Dendritic cell treated with granulocyte-macrophage colony-stimulating factor and Interleukin-4, amounts not matched to agents 40 ng/mL and 50 ng/mL, for 4 days (primary cell): ENCODE data around the gene GDPD5.

Source experiments
- H3K27ac Mint-ChIP-seq: one replicate; pipeline ENCODE4 v1.8.0; 2022; ENCODE audit warnings: mild to moderate bottlenecking, mixed read lengths
- H3K27me3 Mint-ChIP-seq: one replicate; pipeline ENCODE4 v1.8.0; 2022; ENCODE audit warnings: mild to moderate bottlenecking, mixed read lengths
- H3K36me3 Mint-ChIP-seq: one replicate; pipeline ENCODE4 v1.8.0; 2022; ENCODE audit warnings: low read depth, mixed read lengths
- H3K4me1 Mint-ChIP-seq: one replicate; pipeline ENCODE4 v1.8.0; 2022; ENCODE audit warnings: low read depth, mixed read lengths
- H3K4me3 Mint-ChIP-seq: one replicate; pipeline ENCODE4 v1.8.0; 2022; ENCODE audit warnings: mild to moderate bottlenecking, moderate library complexity, mixed read lengths
- H3K9me3 Mint-ChIP-seq: one replicate; pipeline ENCODE4 v1.8.0; 2022; ENCODE audit warnings: mixed read lengths
- intact Hi-C: fragments of 100-400 bp; cut with micrococcal nuclease; formaldehyde crosslinking; loops from one replicate; pipeline ENCODE4 v1.15.0; 2022

GDPD5 gene, protein sequence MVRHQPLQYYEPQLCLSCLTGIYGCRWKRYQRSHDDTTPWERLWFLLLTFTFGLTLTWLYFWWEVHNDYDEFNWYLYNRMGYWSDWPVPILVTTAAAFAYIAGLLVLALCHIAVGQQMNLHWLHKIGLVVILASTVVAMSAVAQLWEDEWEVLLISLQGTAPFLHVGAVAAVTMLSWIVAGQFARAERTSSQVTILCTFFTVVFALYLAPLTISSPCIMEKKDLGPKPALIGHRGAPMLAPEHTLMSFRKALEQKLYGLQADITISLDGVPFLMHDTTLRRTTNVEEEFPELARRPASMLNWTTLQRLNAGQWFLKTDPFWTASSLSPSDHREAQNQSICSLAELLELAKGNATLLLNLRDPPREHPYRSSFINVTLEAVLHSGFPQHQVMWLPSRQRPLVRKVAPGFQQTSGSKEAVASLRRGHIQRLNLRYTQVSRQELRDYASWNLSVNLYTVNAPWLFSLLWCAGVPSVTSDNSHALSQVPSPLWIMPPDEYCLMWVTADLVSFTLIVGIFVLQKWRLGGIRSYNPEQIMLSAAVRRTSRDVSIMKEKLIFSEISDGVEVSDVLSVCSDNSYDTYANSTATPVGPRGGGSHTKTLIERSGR

DNA sequence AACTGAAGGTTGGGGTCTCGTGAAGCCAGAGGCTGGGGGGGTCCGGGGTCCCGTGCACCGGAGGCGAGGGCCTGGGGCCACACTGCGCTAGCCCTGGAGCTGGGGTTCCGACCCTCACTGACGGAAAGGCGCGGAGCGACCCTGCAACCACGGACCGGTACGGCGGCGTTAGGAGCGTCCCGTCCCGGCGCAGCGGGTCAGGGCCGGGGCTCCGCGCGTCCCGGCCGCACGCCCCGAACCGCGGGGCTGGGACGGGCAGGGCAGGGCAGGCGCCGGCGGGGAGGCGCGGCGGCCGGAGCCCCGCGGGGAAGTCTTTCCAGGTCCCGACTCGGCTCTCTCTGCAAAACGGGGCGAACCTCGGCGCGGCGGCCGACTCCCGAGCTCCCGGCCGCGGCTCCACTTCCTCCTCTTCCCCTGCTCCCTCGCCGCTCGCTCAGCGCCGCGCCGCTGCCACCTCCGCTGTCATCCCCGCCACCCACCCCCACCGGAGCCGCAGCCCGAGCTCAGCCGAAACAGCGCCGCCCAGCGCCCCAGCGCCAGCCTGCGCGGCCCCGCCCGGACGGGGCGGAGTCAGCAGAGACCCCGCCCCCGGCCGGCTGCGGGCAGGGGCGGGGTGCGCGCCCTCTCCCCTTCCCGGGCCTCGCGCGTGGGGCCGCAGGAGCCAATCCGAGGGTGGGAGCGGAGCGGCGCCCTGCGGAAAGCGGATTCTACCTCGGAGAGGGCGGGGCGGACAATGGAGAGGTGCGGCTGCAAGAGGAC lies at the start of gene GDPD5:
Gene GDPD5, minus strand, starts transcription at position 509 of the 759 bp plus-strand sequence. CDS start 48,206 bp downstream, outside the sequence.
- intact Hi-C loops = no loop called here
- H3K27me3 Mint-ChIP-seq = peaks cover 50% of the 10 kb centered on the region
- H3K4me3 Mint-ChIP-seq = peak within 1 kb of the TSS; percentile 73
- H3K4me1 Mint-ChIP-seq = peaks cover 39% of the 10 kb centered on the region
- H3K9me3 Mint-ChIP-seq = no peaks in the 10 kb centered on the region
- peak within 1 kb of the TSS; percentile 64 for H3K27ac Mint-ChIP-seq
- H3K36me3 Mint-ChIP-seq = no peaks in the 10 kb centered on the region

DNA sequence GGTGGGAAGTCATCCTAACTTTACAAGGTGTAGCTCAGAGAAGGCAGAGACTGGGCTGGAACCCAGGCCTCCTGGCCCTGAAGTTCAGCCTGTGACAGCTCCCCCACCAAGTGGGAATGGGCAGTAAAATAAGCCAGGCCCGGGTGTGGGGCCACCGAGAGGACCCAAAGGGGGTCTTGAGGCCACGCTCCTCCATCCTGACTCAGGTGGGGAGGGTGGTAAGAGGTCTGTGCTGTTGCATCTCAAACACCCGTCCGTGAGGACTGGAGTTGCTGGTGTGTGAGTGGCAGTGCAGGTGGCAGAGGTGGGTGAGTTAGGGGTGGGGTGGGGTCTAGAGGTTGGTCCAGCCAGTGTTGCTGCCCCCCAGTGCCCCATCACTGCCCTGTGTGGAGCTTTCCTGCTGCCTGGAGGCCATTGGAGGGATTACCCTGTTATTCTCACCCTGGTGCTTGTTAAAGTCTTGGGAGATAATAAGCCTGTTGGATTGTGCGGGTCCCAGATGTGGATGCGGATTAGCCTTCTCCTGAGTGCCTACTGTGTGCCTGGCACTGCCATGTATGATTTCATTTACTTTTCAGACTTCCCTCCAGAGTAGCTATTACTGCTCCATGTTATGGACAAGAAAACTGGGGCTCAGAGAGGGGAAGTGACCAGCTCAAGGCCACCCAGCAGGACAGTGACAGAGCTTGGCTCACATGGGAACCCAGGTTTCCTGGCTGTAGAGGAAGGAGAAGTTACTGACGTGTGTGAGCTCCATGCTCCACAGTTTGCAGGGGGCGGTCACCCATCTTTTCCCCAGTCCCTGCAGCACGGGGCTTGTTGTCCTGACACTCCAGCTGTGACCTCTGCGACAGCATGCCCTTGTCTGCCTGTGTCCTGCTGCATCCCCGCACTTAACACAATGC lies 49.2 kb upstream of the GDPD5 start:
- Mint-ChIP-seq H3K9me3 (peaks cover 11% of the 10 kb centered on the region), H3K4me3 (no peak overlapping the region), H3K27ac (no peak overlapping the region), H3K27me3 (peaks cover 15% of the 10 kb centered on the region), H3K4me1 (peaks cover 26% of the 10 kb centered on the region), H3K36me3 (peaks cover 32% of the 10 kb centered on the region)
- intact Hi-C loops = no loop called here

DNA sequence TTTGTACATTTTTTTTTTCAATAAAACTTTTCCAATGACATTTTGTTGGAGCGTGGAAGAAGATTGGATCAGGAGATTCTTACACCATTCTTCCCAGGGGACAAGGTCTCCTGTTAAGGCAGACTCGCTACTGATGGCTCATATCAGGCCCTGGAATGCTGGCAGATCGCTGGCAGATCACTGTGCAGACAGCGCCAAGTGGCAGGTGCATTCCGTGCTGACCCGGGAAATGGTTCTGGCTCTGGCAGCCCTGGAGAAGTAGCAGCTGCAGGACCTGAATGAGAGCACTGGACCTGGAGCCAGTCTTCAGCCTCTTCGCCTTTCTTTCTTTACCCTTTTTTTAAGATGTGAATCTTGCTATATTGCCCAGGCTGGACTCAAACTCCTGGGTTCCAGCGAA lies 47.0 kb upstream of the GDPD5 start:
- H3K9me3 Mint-ChIP-seq = peaks cover 11% of the 10 kb centered on the region
- H3K4me1 Mint-ChIP-seq = peaks cover 26% of the 10 kb centered on the region
- H3K27ac Mint-ChIP-seq = no peak overlapping the region
- H3K27me3 Mint-ChIP-seq = peaks cover 6% of the 10 kb centered on the region
- no peak overlapping the region for H3K4me3 Mint-ChIP-seq
- H3K36me3 Mint-ChIP-seq = peaks cover 49% of the 10 kb centered on the region
- intact Hi-C loops = no loop called here

DNA sequence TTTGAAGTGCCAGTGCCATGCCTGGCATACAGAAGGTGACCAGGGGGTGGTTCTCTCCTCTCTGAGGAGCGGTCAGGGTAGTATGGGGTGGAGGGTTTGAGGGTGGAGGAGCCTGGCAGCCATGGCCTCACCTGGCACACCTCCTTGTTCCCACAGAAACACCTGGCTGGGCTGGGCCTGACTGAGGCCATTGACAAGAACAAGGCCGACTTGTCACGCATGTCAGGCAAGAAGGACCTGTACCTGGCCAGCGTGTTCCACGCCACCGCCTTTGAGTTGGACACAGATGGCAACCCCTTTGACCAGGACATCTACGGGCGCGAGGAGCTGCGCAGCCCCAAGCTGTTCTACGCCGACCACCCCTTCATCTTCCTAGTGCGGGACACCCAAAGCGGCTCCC lies 45.9 kb upstream of the GDPD5 start:
- Mint-ChIP-seq H3K27ac (no peak overlapping the region), H3K36me3 (peaks cover 56% of the 10 kb centered on the region), H3K9me3 (peaks cover 9% of the 10 kb centered on the region), H3K4me1 (peaks cover 17% of the 10 kb centered on the region), H3K27me3 (peaks cover 6% of the 10 kb centered on the region), H3K4me3 (no peak overlapping the region)
- intact Hi-C loops = no loop called here

DNA sequence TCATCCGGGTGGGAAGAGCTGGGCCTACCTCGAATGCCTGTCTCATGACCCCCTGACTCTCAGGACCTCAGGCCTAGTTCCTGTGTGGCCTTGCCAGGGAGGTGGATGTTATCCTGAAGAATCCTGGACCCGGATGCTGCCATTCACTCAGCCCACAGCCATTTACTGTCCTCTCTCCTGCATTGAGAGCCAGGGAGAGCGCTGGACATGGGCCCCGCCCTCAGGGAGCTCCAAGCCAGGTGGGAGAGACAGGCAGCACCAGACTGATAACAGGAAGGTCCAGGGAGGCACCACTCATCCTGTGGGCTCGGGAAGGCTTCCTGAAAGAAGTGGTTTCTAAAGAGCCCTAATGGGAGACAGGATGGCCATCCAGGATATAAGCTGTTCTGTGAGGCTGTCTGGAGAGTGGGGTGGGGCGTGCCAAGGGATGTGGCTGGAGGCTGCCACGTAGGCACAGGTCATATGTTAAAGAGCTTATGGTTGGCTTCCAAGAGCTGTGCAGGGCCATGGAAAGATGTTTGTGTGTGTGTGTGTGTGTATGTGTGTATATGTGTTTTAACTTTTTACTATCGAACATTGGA lies 44.9 kb upstream of the GDPD5 start:
- peaks cover 59% of the 10 kb centered on the region for H3K36me3 Mint-ChIP-seq
- no peak overlapping the region for H3K4me3 Mint-ChIP-seq
- H3K27ac Mint-ChIP-seq = no peak overlapping the region
- intact Hi-C loops = no loop called here
- H3K4me1 Mint-ChIP-seq = peaks cover 7% of the 10 kb centered on the region
- peaks cover 4% of the 10 kb centered on the region for H3K27me3 Mint-ChIP-seq
- no peaks in the 10 kb centered on the region for H3K9me3 Mint-ChIP-seq

DNA sequence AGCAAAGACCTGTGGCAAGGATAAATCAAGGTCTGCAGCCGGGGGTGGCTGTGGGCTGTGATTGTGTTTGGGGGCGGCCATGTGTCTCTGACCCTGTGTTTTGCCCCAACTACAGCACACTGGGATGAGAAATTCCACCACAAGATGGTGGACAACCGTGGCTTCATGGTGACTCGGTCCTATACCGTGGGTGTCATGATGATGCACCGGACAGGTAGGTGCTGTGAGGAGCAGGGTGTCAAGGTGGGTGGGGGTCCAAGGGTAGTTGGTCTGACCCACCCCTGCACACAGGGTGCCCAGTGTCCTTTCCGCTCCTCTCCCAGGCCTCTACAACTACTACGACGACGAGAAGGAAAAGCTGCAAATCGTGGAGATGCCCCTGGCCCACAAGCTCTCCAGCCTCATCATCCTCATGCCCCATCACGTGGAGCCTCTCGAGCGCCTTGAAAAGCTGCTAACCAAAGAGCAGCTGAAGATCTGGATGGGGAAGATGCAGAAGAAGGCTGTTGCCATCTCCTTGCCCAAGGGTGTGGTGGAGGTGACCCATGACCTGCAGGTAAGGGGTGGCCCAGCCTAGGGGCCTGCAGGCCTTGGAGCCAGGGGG lies 43.0 kb upstream of the GDPD5 start:
- Mint-ChIP-seq H3K4me1 (peaks cover 7% of the 10 kb centered on the region), H3K27me3 (no peaks in the 10 kb centered on the region), H3K4me3 (no peak overlapping the region), H3K9me3 (no peaks in the 10 kb centered on the region), H3K27ac (no peak overlapping the region), H3K36me3 (peaks cover 59% of the 10 kb centered on the region)
- intact Hi-C loops = no loop called here

DNA sequence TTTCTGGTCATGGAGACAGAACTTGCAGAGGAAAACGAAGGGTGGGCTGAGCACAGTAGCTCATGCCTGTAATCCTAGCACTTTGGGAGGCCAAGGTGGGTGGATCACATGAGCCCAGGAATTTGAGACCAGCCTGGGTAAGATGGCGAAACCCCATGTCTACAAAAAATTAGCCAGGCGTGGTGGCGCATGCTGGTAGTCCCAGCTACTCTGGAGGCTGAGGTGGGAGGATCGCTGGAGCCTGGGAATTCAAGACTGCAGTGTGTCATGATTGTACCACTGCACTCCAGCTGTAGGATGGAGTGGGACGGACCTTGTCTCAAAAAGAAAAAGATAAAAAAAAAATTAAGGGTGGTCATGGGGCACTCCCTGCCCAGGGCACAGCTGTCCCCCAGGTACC lies 42.2 kb upstream of the GDPD5 start:
- H3K36me3 Mint-ChIP-seq = peaks cover 56% of the 10 kb centered on the region
- peaks cover 15% of the 10 kb centered on the region for H3K4me1 Mint-ChIP-seq
- no peak overlapping the region for H3K4me3 Mint-ChIP-seq
- intact Hi-C loops = no loop called here
- H3K9me3 Mint-ChIP-seq = no peaks in the 10 kb centered on the region
- no peak overlapping the region for H3K27ac Mint-ChIP-seq
- no peaks in the 10 kb centered on the region for H3K27me3 Mint-ChIP-seq

DNA sequence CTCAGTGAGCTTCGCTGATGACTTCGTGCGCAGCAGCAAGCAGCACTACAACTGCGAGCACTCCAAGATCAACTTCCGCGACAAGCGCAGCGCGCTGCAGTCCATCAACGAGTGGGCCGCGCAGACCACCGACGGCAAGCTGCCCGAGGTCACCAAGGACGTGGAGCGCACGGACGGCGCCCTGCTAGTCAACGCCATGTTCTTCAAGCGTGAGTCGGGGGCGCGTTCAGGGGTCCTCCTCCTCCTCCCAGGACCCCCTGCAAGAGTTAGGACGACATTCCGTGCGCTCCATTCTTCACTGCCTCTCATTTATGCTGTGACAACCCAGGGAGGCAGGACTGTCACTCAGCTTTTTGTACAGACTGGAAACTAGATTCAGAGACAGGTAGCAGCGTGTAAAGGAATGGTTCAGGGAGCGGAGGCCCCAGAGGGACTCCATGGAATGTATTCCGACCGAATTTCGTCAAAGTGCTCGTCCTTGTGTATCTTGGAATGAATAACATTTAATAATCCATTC lies 41.1 kb upstream of the GDPD5 start:
- no peak overlapping the region for H3K4me3 Mint-ChIP-seq
- intact Hi-C loops = no loop called here
- no peak overlapping the region for H3K27ac Mint-ChIP-seq
- H3K36me3 Mint-ChIP-seq = peaks cover 53% of the 10 kb centered on the region
- no peaks in the 10 kb centered on the region for H3K9me3 Mint-ChIP-seq
- H3K27me3 Mint-ChIP-seq = peaks cover 5% of the 10 kb centered on the region
- H3K4me1 Mint-ChIP-seq = peaks cover 24% of the 10 kb centered on the region

DNA sequence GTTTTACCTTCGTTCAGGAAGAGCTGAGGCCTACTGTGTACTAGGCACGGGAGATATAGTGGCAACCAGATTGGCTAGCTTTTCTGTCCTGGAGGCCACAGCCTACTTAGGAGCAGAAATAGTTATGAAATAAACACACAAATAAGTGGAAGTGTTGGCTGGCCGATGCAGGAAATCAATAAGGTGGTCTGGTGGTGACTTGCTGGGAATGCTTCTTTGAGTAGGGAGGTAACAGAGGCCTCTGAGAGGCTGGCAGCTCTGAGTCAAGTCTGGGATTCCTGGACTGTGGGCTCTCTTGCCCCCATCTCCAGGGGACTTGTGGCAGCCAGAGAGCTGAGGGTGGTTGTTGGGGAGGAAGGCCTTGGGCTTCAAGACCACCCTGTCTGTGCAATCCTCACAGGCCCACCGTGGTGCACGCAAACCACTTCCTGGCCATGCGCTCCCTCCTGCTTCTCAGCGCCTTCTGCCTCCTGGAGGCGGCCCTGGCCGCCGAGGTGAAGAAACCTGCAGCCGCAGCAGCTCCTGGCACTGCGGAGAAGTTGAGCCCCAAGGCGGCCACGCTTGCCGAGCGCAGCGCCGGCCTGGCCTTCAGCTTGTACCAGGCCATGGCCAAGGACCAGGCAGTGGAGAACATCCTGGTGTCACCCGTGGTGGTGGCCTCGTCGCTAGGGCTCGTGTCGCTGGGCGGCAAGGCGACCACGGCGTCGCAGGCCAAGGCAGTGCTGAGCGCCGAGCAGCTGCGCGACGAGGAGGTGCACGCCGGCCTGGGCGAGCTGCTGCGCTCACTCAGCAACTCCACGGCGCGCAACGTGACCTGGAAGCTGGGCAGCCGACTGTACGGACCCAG lies 40.4 kb upstream of the GDPD5 start:
- H3K27me3 Mint-ChIP-seq = peaks cover 12% of the 10 kb centered on the region
- H3K27ac Mint-ChIP-seq = no peak overlapping the region
- intact Hi-C loops = no loop called here
- no peak overlapping the region for H3K4me3 Mint-ChIP-seq
- peaks cover 47% of the 10 kb centered on the region for H3K36me3 Mint-ChIP-seq
- peaks cover 29% of the 10 kb centered on the region for H3K4me1 Mint-ChIP-seq
- H3K9me3 Mint-ChIP-seq = no peaks in the 10 kb centered on the region

DNA sequence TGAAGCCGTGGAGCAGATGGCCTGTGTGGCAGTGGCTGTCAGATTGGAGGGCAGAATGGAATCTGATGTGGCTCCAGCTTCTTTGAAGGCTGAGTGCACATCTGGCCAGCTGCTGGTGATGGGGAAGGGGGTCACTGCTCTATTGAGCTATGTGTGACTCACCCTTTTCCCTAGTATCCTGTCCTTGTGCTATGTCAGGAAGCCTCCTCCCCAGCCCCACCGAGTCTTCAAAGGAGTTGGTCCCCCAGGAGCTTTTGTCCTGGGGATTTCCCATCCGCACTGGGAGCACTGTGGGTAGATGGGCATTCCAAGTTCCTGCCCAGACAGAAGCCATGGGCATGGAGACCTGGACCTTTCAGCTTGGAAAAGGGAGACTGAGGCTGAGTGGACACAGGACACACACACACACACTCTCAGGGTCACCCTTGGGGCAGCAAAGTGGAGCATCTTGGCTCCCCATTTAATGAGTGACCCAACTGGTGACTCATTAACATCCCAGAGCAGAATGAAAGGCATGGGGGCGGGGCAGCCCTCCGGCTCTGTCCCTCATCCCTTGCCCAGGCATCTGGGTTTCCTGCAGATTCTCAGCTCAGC lies 39.6 kb upstream of the GDPD5 start:
- intact Hi-C loops = no loop called here
- no peak overlapping the region for H3K4me3 Mint-ChIP-seq
- H3K9me3 Mint-ChIP-seq = no peaks in the 10 kb centered on the region
- H3K36me3 Mint-ChIP-seq = peaks cover 39% of the 10 kb centered on the region
- no peak overlapping the region for H3K27ac Mint-ChIP-seq
- peaks cover 29% of the 10 kb centered on the region for H3K4me1 Mint-ChIP-seq
- H3K27me3 Mint-ChIP-seq = peaks cover 16% of the 10 kb centered on the region

DNA sequence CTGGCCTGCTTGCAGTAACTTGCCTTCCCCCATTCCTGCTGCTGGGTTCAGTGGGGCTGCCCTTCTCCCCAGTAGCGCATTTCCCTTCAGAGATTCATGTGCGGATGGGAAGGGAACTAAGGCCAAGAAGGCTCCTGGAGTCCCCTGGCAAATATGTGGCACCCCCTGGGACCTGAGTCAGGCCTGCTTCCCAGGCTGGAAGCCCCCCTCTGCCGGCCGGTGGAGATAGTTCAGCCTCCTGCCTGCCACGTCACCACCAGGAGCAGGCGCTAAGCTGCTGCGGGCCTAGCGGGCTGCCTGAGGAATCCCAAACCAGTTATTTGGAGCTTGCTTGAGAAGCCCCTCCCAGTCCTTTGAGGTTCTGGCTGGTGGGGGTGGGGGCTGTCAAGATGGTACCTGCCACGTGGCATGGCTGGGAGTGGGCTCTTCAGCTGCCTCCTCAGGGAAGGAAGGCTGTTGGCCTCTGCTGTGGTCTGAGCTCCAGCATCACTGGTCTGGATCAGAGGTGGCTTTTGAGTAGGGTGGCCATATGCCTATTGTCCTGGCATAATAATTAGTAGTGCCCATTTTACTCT lies 38.3 kb upstream of the GDPD5 start:
- H3K4me1 Mint-ChIP-seq = peaks cover 29% of the 10 kb centered on the region
- H3K36me3 Mint-ChIP-seq = peaks cover 31% of the 10 kb centered on the region
- H3K27me3 Mint-ChIP-seq = peaks cover 16% of the 10 kb centered on the region
- no peaks in the 10 kb centered on the region for H3K9me3 Mint-ChIP-seq
- H3K4me3 Mint-ChIP-seq = no peak overlapping the region
- H3K27ac Mint-ChIP-seq = peak overlapping the region; percentile 91
- intact Hi-C loops = no loop called here
